Peyer's patch (tissue), 4 donors: ENCODE results near the gene DNAJC21. TPM values are rescaled to one million over a fixed set of nuclear protein-coding genes. Genes with fewer than 3 reads are reported as not detected.

ENCODE experiments used
- DNase-seq, 3 donors: peaks; one replicate each; pipeline ENCODE4 v3.0.0-alpha.2; 2017 to 2019
- H3K27ac ChIP-seq, 4 donors: fragments of 200-600 bp; sonication (generic); one replicate each; pipeline ENCODE4 v1.5.1; 2016 to 2019
- H3K27me3 ChIP-seq, 2 donors: fragments of 200-600 bp; sonication (generic); one replicate each; pipeline ENCODE4 v1.5.1; 2019
- H3K36me3 ChIP-seq, 3 donors: fragments of 200-600 bp; sonication (generic); one replicate each; pipeline ENCODE4 v1.5.1; 2016 to 2019
- H3K4me1 ChIP-seq, 4 donors: fragments of 200-600 bp; sonication (generic); one replicate each; pipeline ENCODE4 v1.5.1; 2016 to 2019
- H3K4me3 ChIP-seq, 4 donors: fragments of 200-600 bp; sonication (generic); 1 replicate in 3 of 4; 2 replicates in 1 of 4; pipeline ENCODE4 v1.5.1; 2016 to 2019; ENCODE audit warnings: mild to moderate bottlenecking in 1 of 4
- H3K9me3 ChIP-seq, 4 donors: fragments of 200-600 bp; sonication (generic); one replicate each; pipeline ENCODE4 v1.5.1; 2016 to 2019; ENCODE audit warnings: mild to moderate bottlenecking in 1 of 4
- POLR2A ChIP-seq, 2 donors: fragments of 450-650 bp; IDR thresholded peaks; one replicate each; pipeline ENCODE4 v1.5.1; 2017; ENCODE audit warnings: antibody characterized with exemption in 2 of 2, mild to moderate bottlenecking in 2 of 2, moderate library complexity in 2 of 2
- total RNA-seq, 4 donors: library from RNA; depleted of rRNA; stranded (reverse); fragments of >200 nt; gene quantifications; one replicate each; pipeline ENCODE4 v1.1.0, GENCODE V29; 2016
- TF ChIP-seq, protein P1 (sequence below), 6 experiments: fragments of 450-650 bp in 4 of 6; fragments of 200-600 bp in 2 of 6; sonication (generic) in 1 of 6; IDR thresholded peaks; one replicate each; pipeline ENCODE4 v1.5.1; 2017 to 2019; ENCODE audit warnings: antibody characterized with exemption in 6 of 6, mild to moderate bottlenecking in 3 of 6, moderate library complexity in 1 of 6

The DNAJC21 gene
- total RNA-seq, 4 donors from 2014 or later, result 17.5 to 64.4 (median 32.2) TPM

DNA sequence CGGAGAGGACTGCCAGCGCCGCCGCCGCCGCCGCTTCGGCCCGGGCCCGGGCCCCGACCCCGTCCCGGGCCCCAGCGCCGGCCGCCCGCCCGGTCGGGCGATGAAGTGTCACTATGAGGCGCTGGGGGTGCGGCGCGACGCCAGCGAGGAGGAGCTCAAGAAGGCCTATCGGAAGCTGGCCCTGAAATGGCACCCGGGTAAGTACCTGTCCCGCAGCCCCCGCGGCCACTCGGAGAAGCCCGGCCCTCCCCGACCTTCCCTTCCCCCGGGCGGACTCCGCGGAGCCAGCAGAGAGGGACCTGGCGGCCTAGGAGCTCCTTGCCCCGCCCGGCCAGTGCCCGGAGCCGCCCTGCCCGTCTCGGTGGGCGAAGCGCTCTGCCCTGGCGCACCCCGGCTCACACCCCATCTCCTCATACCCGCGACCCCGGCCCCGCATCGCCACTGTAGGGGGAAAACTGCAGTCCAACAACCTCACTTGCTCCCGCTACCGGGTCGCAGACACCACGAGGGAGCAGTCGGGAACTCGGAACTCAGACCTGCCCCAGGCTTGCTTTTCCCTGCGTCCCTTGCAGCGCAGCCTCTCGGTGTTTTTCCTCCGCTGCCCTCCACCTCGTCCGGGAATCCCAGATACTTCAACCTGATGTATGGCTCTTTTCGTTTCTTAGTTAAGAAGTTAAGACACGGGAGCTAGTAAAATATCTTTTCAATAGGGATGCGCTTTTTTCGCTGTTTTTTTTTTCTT, 532 bp downstream of the DNAJC21 start:
- H3K27me3 ChIP-seq, result no peaks in the 10 kb centered on the region
- H3K9me3 ChIP-seq, result no peaks in the 10 kb centered on the region
- H3K27ac ChIP-seq, result peak overlapping the region; percentile 90 to 98 (median 96)
- peak overlapping the region; percentile 83 to 94 (median 92) for H3K4me3 ChIP-seq
- H3K36me3 ChIP-seq, result peaks cover 0 to 24% (median 0%) of the 10 kb centered on the region in 3 donors
- TF ChIP-seq, protein P1, sequence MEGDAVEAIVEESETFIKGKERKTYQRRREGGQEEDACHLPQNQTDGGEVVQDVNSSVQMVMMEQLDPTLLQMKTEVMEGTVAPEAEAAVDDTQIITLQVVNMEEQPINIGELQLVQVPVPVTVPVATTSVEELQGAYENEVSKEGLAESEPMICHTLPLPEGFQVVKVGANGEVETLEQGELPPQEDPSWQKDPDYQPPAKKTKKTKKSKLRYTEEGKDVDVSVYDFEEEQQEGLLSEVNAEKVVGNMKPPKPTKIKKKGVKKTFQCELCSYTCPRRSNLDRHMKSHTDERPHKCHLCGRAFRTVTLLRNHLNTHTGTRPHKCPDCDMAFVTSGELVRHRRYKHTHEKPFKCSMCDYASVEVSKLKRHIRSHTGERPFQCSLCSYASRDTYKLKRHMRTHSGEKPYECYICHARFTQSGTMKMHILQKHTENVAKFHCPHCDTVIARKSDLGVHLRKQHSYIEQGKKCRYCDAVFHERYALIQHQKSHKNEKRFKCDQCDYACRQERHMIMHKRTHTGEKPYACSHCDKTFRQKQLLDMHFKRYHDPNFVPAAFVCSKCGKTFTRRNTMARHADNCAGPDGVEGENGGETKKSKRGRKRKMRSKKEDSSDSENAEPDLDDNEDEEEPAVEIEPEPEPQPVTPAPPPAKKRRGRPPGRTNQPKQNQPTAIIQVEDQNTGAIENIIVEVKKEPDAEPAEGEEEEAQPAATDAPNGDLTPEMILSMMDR (IDR thresholded peaks at IDR 0.05), result no peak
- peak; percentile 64 to 79 for TF ChIP-seq POLR2A (IDR thresholded peaks at IDR 0.05)
- peak; percentile 79 to 94 (median 93) for DNase-seq
- peaks cover 0 to 17% (median 6%) of the 10 kb centered on the region in 4 donors for H3K4me1 ChIP-seq

DNA sequence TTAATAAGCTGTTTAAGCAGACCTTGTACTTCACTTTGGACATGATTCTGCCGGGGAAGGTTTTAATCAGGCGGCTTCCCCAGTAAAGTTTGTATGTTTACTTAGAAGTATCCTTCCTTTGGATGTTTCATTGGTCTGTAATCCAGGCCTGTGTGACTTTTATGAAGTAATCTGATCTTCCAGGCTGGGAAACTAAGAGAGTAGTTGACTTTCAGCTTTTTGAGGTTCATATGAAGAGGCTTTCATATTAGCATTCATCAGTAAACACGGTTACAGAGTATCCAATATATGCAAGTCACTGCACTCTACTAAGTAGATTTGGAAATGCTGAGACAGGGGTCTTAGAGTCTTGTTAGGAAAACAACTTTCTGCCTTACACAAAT, 1.1 kb downstream of the DNAJC21 start:
- H3K9me3 ChIP-seq, result no peaks in the 10 kb centered on the region
- peaks cover 0 to 19% (median 0%) of the 10 kb centered on the region in 3 donors for H3K36me3 ChIP-seq
- peak overlapping the region; percentile 83 to 94 (median 92) for H3K4me3 ChIP-seq
- no peak for DNase-seq
- TF ChIP-seq, protein P1 (IDR thresholded peaks at IDR 0.05), result no peak
- TF ChIP-seq POLR2A (IDR thresholded peaks at IDR 0.05), result no peak
- no peaks in the 10 kb centered on the region for H3K27me3 ChIP-seq
- peak overlapping the region; percentile 2 to 96 (median 93) for H3K27ac ChIP-seq
- H3K4me1 ChIP-seq, result peaks cover 0 to 17% (median 6%) of the 10 kb centered on the region in 4 donors

DNA sequence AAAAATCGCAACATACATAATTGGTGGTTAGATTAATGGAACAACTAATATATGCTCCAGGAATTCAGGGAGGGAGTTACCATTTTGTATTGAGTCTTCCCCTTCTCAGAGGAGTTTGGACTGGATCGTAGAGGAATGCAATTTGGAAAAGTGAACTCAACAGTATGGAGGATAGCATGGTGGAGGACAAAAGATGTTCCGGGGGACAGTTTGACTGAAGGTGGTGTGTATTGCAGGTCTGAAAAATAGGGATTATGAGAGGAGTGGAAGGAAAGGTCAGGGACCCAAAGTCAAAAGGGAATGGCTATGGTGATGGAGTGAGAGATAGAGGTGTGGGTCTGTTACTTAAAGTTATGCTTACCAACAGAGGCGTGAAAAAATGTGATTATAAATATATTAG, 1.5 kb downstream of the DNAJC21 start:
- H3K4me1 ChIP-seq, result peaks cover 0 to 17% (median 6%) of the 10 kb centered on the region in 4 donors
- peaks cover 0 to 18% (median 0%) of the 10 kb centered on the region in 3 donors for H3K36me3 ChIP-seq
- peak overlapping the region in 2 of 4 donors; percentile 92 to 94 for H3K4me3 ChIP-seq
- no peaks in the 10 kb centered on the region for H3K27me3 ChIP-seq
- TF ChIP-seq, protein P1 (IDR thresholded peaks at IDR 0.05), result no peak
- no peak for TF ChIP-seq POLR2A (IDR thresholded peaks at IDR 0.05)
- peak overlapping the region in 1 of 4 donors; percentile 2 for H3K27ac ChIP-seq
- no peaks in the 10 kb centered on the region for H3K9me3 ChIP-seq
- no peak for DNase-seq

DNA sequence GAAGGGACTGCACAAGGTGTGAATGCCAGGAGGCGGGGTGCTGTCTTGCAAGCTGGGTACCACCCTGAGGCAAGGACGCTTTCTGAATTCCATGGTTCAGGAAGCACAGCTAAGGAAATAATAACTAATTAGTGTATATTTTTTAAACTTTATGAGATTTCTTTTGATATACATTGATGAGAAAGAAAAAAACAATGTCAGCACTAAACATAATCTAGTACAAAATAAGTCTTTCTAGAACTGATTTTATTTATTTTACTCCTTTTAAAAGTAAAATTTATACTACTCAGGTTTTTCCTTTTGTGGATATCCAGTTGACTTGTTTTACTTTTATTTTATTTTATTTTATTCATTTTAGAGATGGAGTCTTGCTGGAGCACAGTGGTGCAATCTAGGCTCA, 3.6 kb downstream of the DNAJC21 start:
- TF ChIP-seq, protein P1 (IDR thresholded peaks at IDR 0.05), result no peak
- no peak for TF ChIP-seq POLR2A (IDR thresholded peaks at IDR 0.05)
- H3K27ac ChIP-seq, result no peak overlapping the region

DNA sequence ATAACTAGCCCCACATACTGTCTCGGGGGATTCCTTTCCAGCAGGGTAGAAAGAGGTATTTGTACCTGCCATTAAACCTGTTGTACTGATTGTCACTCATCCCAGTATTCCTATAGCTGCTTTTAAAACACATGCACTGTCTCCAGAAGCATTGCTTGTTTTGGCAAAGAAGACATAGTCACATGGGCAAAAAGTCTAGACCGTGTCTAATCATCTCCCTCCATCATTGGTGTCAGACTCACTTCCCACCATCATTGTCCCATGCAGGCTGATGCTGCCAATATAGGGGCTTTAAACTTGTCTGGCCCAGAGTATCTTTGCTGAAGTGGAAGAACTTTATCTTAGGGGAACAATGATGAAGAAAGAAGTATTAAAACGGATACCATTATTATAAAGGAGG, 12.6 kb downstream of the DNAJC21 start:
- Histone ChIP-seq H3K36me3 (peaks cover 0 to 92% (median 0%) of the 10 kb centered on the region in 3 donors), H3K4me1 (no peaks in the 10 kb centered on the region), H3K27me3 (no peaks in the 10 kb centered on the region), H3K27ac (no peak overlapping the region), H3K9me3 (no peaks in the 10 kb centered on the region), H3K4me3 (no peak overlapping the region)
- DNase-seq, result no peak
- TF ChIP-seq, protein P1 (IDR thresholded peaks at IDR 0.05), result no peak
- TF ChIP-seq POLR2A (IDR thresholded peaks at IDR 0.05), result no peak

More for the DNA sequence above, 3.6 kb downstream of the DNAJC21 start:
- H3K4me3 ChIP-seq, result no peak overlapping the region
- no peaks in the 10 kb centered on the region for H3K27me3 ChIP-seq
- DNase-seq, result no peak
- H3K36me3 ChIP-seq, result peaks cover 0 to 31% (median 0%) of the 10 kb centered on the region in 3 donors
- no peaks in the 10 kb centered on the region for H3K9me3 ChIP-seq
- H3K4me1 ChIP-seq, result peaks cover 0 to 17% (median 6%) of the 10 kb centered on the region in 4 donors
